Naive B cell (primary cell): ENCODE data around the gene BTN1A1. TPM values are rescaled to one million over a fixed set of nuclear protein-coding genes. Genes with fewer than 3 reads are reported as not detected.

Source experiments
- ATAC-seq, 2 donors: fragments of 150-1000 bp; cut with Tn5 transposase; 2 replicates each; pipeline ENCODE4 v1.10.0; 2021; ENCODE audit warnings: low read depth in 2 of 2, mild to moderate bottlenecking in 2 of 2, moderate library complexity in 2 of 2
- DNase-seq: peaks from one replicate; pipeline ENCODE4 v3.0.0; 2022
- H3K27ac Mint-ChIP-seq, 6 donors: one replicate each; pipeline ENCODE4 v1.8.0; 2020 to 2022; ENCODE audit warnings: mild to moderate bottlenecking in 6 of 6, mixed read lengths in 6 of 6, moderate library complexity in 5 of 6, inconsistent platforms in 2 of 6
- H3K27me3 Mint-ChIP-seq, 3 donors: one replicate each; pipeline ENCODE4 v1.8.0; 2021 to 2022; ENCODE audit warnings: mixed read lengths in 3 of 3, mild to moderate bottlenecking in 1 of 3
- H3K36me3 Mint-ChIP-seq, 2 donors: one replicate each; pipeline ENCODE4 v1.8.0; 2020 to 2022; ENCODE audit warnings: mixed read lengths in 2 of 2, inconsistent platforms in 1 of 2, mild to moderate bottlenecking in 1 of 2
- H3K4me1 Mint-ChIP-seq, 3 donors: one replicate each; pipeline ENCODE4 v1.8.0; 2020 to 2022; ENCODE audit warnings: mixed read lengths in 3 of 3, inconsistent platforms in 1 of 3, mild to moderate bottlenecking in 1 of 3, moderate library complexity in 1 of 3
- H3K4me3 Mint-ChIP-seq, 8 donors: one replicate each; pipeline ENCODE4 v1.8.0; 2020 to 2022; ENCODE audit warnings: mild to moderate bottlenecking in 8 of 8, mixed read lengths in 8 of 8, moderate library complexity in 8 of 8, inconsistent platforms in 2 of 8
- H3K9me3 Mint-ChIP-seq, 7 donors: one replicate each; pipeline ENCODE4 v1.8.0; 2020 to 2022; ENCODE audit warnings: mixed read lengths in 7 of 7, mild to moderate bottlenecking in 5 of 7, inconsistent platforms in 2 of 7, moderate library complexity in 1 of 7
- polyA plus RNA-seq, 6 donors: library from polyadenylated mRNA; unstranded; fragments of 300-500 nt; fragmentation: Illumina TruSeq; gene quantifications; one replicate each; pipeline ENCODE4 v1.2.3, GENCODE V29; 2021; ENCODE audit warnings: low read depth in 6 of 6

BTN1A1 gene
- polyA plus RNA-seq, 6 donors from 2014 or later: 0.19 to 0.25 TPM; not detected in 4

DNA sequence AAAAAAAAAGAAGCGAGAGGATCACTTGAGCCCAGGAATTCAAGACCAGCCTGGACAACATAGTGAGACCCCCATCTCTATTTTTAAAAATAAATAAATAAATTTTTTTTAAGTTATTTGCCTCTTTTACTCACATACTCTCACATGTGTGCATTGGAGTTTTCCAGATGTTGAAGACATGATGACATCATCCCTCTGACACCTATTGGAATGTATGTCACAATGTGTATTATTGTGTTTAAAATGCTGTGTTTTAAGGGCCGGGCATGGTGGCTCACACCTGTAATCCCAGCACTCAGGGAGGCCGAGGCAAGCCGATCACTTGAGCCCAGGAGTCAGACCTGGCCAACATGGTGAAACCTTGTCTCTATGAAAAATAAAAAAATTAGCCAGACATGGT, 17.8 kb upstream of the BTN1A1 start:
- no peak for DNase-seq
- H3K9me3 Mint-ChIP-seq: peaks cover 0 to 10% (median 2%) of the 10 kb centered on the region in 7 donors
- no peak overlapping the region for H3K27ac Mint-ChIP-seq
- peaks cover 24 to 30% (median 25%) of the 10 kb centered on the region in 3 donors for H3K4me1 Mint-ChIP-seq
- H3K27me3 Mint-ChIP-seq: no peaks in the 10 kb centered on the region
- no peak overlapping the region for H3K4me3 Mint-ChIP-seq
- no peak for ATAC-seq
- H3K36me3 Mint-ChIP-seq: peaks cover 2 to 3% of the 10 kb centered on the region in 2 donors

DNA sequence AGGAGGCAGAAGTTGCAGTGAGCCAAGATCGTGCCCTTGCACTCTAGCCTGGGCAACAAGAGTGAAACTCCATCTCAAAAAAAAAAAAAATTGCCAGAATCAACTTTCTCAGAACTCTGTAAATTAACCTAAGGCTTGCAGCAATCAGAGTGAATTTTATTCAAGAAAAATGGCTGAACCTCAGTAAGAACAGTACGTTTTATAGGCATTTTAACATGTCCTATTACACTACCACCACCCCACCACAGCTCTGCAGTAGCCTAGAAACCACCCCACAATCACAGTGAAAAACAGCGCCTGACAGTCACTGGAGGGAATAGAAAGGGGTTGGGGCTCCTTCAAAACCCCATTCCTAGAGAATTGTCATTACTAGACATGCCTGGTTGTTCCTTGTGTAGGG, 16.4 kb upstream of the BTN1A1 start:
- Mint-ChIP-seq H3K27me3 (no peaks in the 10 kb centered on the region), H3K36me3 (peaks cover 8 to 10% of the 10 kb centered on the region in 2 donors), H3K4me3 (no peak overlapping the region), H3K27ac (no peak overlapping the region), H3K4me1 (peaks cover 10 to 17% (median 13%) of the 10 kb centered on the region in 3 donors), H3K9me3 (peaks cover 4 to 17% (median 9%) of the 10 kb centered on the region in 7 donors)
- ATAC-seq: no peak
- no peak for DNase-seq

DNA sequence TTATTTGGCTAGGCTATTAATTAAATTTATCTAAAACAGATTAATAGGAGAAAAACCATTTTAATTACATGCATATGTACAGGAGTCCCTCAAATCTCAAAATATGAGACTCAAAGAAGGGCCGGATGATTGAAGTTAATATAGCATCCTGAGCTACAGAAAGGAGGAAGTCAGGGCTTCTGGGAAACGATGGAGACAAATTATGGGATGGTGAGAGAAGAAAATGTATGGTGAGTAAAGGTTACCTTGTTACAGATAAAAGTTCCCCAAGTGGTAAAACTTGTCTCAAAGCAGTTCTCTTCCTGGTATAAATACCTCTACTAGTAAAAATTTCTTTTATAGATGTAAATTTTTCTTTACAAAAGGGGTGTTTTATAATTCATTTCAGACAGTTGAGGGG, 15.9 kb upstream of the BTN1A1 start:
- no peak for DNase-seq
- Mint-ChIP-seq H3K36me3 (peaks cover 8 to 10% of the 10 kb centered on the region in 2 donors), H3K9me3 (peaks cover 4 to 17% (median 9%) of the 10 kb centered on the region in 7 donors), H3K27me3 (no peaks in the 10 kb centered on the region), H3K4me3 (no peak overlapping the region), H3K27ac (no peak overlapping the region), H3K4me1 (peaks cover 6 to 12% (median 9%) of the 10 kb centered on the region in 3 donors)
- ATAC-seq: no peak

GRCh38 chr6:26485112-26485780, 14.9 kb upstream of the BTN1A1 start:
- Mint-ChIP-seq H3K9me3 (peaks cover 4 to 17% (median 9%) of the 10 kb centered on the region in 7 donors), H3K27me3 (no peaks in the 10 kb centered on the region), H3K4me1 (peaks cover 3 to 8% (median 4%) of the 10 kb centered on the region in 3 donors), H3K4me3 (no peak overlapping the region), H3K27ac (no peak overlapping the region), H3K36me3 (peaks cover 8 to 10% of the 10 kb centered on the region in 2 donors)
- DNase-seq (no peak), ATAC-seq (no peak)

GRCh38 chr6:26486358-26486757, 13.7 kb upstream of the BTN1A1 start:
- Mint-ChIP-seq H3K27me3 (no peaks in the 10 kb centered on the region), H3K27ac (no peak overlapping the region), H3K36me3 (peaks cover 8 to 10% of the 10 kb centered on the region in 2 donors), H3K4me1 (peaks cover 0 to under 1% (median 0%) of the 10 kb centered on the region in 3 donors), H3K4me3 (no peak overlapping the region), H3K9me3 (peaks cover 4 to 17% (median 9%) of the 10 kb centered on the region in 7 donors)
- no peak for DNase-seq
- no peak for ATAC-seq

DNA sequence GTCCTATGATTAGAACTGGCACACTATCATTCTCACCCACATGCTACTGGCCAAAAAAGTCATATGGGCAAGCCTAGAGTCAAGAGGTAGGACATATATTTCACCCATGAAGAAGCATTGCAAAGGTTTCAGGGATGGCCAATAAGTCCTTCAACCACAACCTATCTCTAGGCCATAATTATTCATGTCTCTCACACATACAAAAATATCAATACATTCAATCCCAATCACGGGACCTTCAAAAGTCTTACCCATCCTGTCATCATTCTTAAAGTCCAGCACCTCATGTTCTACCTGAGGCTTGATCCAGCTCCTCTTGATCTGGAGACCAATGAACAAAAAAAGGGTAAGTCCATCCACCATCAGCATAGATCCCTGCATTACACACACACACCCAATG, 12.6 kb upstream of the BTN1A1 start:
- Mint-ChIP-seq H3K27ac (no peak overlapping the region), H3K36me3 (peaks cover 8 to 10% of the 10 kb centered on the region in 2 donors), H3K4me3 (no peak overlapping the region), H3K27me3 (no peaks in the 10 kb centered on the region), H3K9me3 (peaks cover 4 to 17% (median 9%) of the 10 kb centered on the region in 7 donors), H3K4me1 (no peaks in the 10 kb centered on the region)
- ATAC-seq (no peak), DNase-seq (no peak)

DNA sequence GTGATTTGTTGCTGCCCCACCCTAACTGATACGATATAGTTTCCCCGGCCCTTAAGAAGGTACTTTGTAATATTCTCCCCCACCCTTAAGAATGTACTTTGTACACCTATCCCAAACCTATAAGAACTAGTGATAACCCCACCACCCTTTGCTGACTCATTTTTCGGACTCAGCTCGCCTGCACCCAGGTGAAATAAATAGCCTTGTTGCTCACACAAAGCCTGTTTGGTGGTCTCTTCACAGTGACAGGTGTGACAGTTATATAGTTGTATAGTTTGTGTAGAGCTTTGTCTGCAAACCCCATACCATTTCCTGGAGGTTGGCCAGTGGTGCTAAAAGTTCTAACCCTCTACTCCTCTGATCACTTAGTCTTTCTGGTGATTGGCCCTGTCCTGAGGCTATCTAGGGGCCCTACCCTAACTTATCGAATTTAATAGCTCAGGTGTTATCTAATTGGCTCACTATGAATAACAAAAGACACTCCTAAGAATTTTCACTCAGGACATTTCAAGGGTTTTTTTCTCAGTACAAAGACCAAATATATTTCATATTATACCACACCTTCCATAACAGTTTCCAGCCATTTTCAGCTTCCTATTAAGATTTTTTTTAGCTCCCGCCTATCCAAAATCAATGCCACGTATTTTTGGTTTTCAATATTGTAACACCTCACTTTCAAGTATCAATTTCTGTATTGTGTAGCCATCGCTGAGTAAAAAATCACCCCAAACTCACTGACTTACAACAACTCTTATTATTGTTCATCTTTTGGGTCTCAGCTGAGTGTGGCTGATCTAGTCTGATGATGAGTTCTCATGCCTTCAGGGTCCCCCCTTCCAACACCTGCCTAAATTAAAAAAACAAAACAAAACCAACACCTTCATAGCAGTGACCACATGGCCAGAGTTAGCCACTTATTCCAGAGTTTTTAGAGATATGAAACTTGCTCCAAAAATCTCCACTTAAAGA, 9.8 kb upstream of the BTN1A1 start:
- DNase-seq: no peak
- H3K27ac Mint-ChIP-seq: no peak overlapping the region
- peaks cover 0 to 3% (median 0%) of the 10 kb centered on the region in 3 donors for H3K4me1 Mint-ChIP-seq
- no peak for ATAC-seq
- no peak overlapping the region for H3K4me3 Mint-ChIP-seq
- peaks cover 0 to 15% (median 15%) of the 10 kb centered on the region in 3 donors for H3K27me3 Mint-ChIP-seq
- H3K9me3 Mint-ChIP-seq: peaks cover 4 to 17% (median 9%) of the 10 kb centered on the region in 7 donors
- peaks cover 8 to 10% of the 10 kb centered on the region in 2 donors for H3K36me3 Mint-ChIP-seq

GRCh38 chr6:26491604-26492003, 8.5 kb upstream of the BTN1A1 start:
- Mint-ChIP-seq H3K36me3 (peaks cover 8 to 10% of the 10 kb centered on the region in 2 donors), H3K4me1 (peaks cover 0 to 3% (median 0%) of the 10 kb centered on the region in 3 donors), H3K9me3 (peaks cover 4 to 14% (median 9%) of the 10 kb centered on the region in 7 donors), H3K4me3 (no peak overlapping the region), H3K27me3 (peaks cover 0 to 20% (median 16%) of the 10 kb centered on the region in 3 donors), H3K27ac (no peak overlapping the region)
- ATAC-seq (no peak), DNase-seq (no peak)

DNA sequence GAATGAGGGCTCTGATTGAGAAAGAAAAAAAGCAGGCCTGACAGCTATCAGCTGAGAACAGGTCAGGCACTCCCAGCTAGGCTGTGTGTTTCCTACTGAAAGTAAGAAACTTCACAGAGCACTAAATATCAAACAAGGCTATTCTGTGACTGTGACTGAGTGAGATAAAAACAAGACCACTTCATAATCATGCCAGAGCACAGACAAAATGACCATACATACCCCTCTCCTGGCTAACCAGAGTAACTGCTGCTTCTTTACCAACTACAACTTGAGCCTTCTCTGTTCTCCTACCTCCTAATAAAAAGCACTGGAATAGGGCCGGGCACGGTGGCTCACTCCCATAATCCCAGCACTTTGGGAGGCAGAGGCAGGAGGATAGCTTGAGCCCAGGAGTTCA, 6.8 kb upstream of the BTN1A1 start:
- no peak overlapping the region for H3K27ac Mint-ChIP-seq
- H3K4me3 Mint-ChIP-seq: no peak overlapping the region
- no peaks in the 10 kb centered on the region for H3K36me3 Mint-ChIP-seq
- peaks cover 0 to 20% (median 16%) of the 10 kb centered on the region in 3 donors for H3K27me3 Mint-ChIP-seq
- no peaks in the 10 kb centered on the region for H3K9me3 Mint-ChIP-seq
- H3K4me1 Mint-ChIP-seq: peaks cover 7 to 8% (median 8%) of the 10 kb centered on the region in 3 donors
- DNase-seq: no peak
- peak; percentile 59 to 62 for ATAC-seq

- peaks cover 7 to 8% (median 8%) of the 10 kb centered on the region in 3 donors for H3K4me1 Mint-ChIP-seq
- ATAC-seq (no peak), DNase-seq (no peak)
- H3K27me3 Mint-ChIP-seq: peaks cover 0 to 20% (median 16%) of the 10 kb centered on the region in 3 donors
- H3K36me3 Mint-ChIP-seq: no peaks in the 10 kb centered on the region
- no peaks in the 10 kb centered on the region for H3K9me3 Mint-ChIP-seq
- H3K27ac Mint-ChIP-seq: peak overlapping the region in 1 of 6 donors; percentile 51
- no peak overlapping the region for H3K4me3 Mint-ChIP-seq
These were observed 6.0 kb upstream of the BTN1A1 start for GRCh38 chr6:26494117-26494516.

DNA sequence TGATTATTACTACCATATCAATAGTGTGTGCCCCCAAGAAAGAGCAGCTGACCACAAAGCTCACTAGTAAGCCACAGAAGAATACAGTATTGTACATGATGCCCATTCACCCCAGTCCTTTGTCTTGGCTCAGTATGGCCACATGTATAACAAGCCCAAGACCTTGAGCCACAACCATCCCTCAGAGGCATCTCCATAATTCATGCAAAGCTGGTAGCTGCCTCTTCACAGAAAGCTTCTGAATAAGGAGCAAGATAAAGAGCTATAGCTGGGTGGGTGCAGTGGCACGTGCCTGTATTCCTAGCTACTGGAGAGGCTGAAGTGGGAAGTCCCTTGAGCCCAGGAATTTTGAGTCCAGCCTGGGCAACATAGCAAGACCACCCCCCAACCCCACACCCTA, 4.8 kb upstream of the BTN1A1 start:
- no peak for DNase-seq
- no peak for ATAC-seq
- Mint-ChIP-seq H3K27ac (no peak overlapping the region), H3K27me3 (peaks cover 0 to 20% (median 16%) of the 10 kb centered on the region in 3 donors), H3K9me3 (no peaks in the 10 kb centered on the region), H3K36me3 (no peaks in the 10 kb centered on the region), H3K4me1 (peaks cover 7 to 8% (median 8%) of the 10 kb centered on the region in 3 donors), H3K4me3 (no peak overlapping the region)

GRCh38 chr6:26497610-26498009, 2.5 kb upstream of the BTN1A1 start:
- DNase-seq (no peak), ATAC-seq (no peak)
- peaks cover 19 to 21% (median 20%) of the 10 kb centered on the region in 3 donors for H3K4me1 Mint-ChIP-seq
- peaks cover 6 to 30% (median 16%) of the 10 kb centered on the region in 3 donors for H3K27me3 Mint-ChIP-seq
- H3K36me3 Mint-ChIP-seq: no peaks in the 10 kb centered on the region
- no peak overlapping the region for H3K4me3 Mint-ChIP-seq
- no peaks in the 10 kb centered on the region for H3K9me3 Mint-ChIP-seq
- no peak overlapping the region for H3K27ac Mint-ChIP-seq

GRCh38 chr6:26501482-26501986, 1.4 kb downstream of the BTN1A1 start:
- no peaks in the 10 kb centered on the region for H3K9me3 Mint-ChIP-seq
- DNase-seq (peak; percentile 47), ATAC-seq (peak; percentile 76 to 77)
- H3K27me3 Mint-ChIP-seq: peaks cover 0 to 27% (median 11%) of the 10 kb centered on the region in 3 donors
- peaks cover 20 to 21% (median 21%) of the 10 kb centered on the region in 3 donors for H3K4me1 Mint-ChIP-seq
- peak overlapping the region in 4 of 6 donors; percentile 21 to 57 (median 49) for H3K27ac Mint-ChIP-seq
- H3K36me3 Mint-ChIP-seq: no peaks in the 10 kb centered on the region
- H3K4me3 Mint-ChIP-seq: peak overlapping the region; percentile 81 to 93 (median 90)
